HG02763 (cell line): ENCODE data around the gene REEP6.
"Not testable (repeated sequence)": the region's sequence is repeated elsewhere in the genome, so short reads cannot be mapped to it uniquely, and the experiment has no call there.

Experiments
- ATAC-seq: cut with Tn5 transposase; IDR thresholded peaks from one replicate; pipeline ENCODE4 v1.9.1; 2021; ENCODE audit warnings: mild to moderate bottlenecking, moderate library complexity; ENCODE audit not compliant: unreplicated experiment

Gene REEP6

DNA sequence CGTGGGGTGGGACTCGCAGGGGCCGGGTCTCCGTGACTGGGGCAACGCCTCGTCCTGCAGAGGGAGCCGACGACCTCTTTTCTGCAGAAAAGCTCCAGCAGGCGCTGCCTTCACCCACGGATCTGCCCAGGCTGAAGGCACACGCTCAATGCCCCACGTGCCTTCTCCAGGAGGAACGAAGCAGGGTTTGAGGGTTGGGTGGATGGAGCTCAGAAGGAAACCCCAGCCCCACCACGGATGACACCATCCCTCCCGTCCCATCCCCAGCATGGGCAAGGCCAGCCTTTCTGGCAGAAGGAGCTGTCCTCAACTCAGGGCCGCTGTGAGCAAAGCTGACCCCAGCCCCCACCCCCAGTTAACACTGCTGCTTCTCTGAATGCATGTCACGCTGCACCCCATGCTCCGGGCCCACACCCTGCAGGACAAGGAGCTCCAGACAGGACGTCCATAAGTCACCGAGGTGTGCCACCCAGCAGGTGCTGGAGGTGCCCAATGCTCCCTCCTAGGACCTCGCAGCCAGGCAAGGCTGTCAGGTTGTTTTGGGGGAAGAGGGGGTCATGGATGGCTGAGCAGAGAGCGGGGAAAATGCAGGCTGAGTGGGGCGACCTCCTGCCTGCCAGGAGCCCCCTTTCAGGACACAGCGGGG is 19.3 kb upstream of the REEP6 start:
- ATAC-seq: no peak

DNA sequence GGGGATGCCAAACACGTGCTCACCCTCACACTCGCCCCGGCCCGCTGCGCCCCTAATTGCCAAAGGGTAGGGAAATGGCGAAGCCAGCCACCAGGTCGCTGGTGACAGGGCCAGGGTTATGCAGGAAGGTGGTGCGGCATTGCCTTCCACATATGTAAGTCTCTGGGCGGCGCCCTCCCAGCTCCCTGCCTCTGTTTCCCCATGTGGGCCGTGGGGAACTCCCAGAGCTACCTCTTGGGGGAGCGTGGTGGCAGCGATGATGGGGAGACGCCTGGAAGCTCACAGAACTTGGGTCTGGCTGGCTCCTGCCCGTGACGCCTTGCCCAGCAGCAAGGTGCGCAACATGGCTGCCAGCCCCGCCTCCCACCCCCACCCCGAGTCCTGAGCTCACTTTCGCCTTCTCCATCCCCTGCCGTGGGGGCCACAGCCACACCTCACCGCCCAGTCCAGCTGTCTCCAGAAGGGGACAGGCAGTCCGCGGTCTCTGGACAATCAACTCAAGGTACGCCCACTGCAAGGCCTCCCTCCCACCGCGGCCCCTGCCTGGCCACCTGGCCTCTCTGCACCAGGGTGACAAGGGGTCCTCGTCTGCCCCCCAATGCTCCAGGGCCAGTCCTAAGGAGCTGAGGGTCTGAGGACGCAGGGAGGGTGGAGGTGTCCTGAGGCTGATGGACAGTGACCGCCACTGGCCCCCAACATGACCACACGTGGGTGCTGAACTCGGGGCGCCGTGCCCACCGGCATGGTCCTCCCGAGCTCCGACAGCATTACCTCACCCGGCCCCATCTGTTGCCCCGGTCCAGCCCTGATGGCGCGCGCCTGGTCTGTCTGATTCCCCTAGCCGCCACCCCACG is 18.5 kb upstream of the REEP6 start:
- no peak for ATAC-seq

DNA sequence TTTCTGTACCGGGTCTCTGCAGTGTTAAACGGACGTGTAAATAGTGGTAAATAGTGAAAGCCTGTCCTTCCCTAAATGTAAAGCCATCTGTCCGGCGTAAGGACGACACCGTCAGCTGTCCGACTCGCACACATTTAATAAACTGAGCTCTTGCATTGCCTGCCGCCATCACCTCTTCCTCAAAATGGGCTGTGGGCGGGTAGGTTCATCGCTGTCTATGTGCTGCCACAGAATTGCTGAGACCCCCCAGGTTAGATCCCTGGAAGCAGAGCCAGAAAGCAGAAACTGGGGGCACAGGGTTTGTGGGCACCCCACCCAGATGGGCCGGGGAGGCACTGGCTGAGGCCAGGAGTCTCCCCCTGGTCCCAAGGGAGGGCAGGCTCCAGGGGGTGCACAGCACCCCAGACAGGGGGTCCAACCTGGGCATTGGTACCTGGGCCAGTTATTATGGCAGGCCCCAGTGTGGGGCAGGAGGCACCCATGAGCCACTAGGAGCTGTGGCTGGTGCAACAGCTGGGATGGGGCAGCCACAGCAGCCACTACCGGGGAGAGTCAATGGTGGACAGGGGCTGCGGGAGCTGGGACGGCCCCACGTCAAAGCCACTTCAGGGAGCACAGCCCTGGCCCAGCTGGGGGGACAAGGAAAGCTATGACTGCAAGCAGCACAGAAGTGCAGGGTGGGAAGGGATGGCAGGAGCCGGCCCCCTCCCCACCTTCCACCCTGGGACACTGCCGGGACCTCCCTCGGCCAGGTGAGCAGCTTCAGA is 17.7 kb upstream of the REEP6 start:
- no peak for ATAC-seq

DNA sequence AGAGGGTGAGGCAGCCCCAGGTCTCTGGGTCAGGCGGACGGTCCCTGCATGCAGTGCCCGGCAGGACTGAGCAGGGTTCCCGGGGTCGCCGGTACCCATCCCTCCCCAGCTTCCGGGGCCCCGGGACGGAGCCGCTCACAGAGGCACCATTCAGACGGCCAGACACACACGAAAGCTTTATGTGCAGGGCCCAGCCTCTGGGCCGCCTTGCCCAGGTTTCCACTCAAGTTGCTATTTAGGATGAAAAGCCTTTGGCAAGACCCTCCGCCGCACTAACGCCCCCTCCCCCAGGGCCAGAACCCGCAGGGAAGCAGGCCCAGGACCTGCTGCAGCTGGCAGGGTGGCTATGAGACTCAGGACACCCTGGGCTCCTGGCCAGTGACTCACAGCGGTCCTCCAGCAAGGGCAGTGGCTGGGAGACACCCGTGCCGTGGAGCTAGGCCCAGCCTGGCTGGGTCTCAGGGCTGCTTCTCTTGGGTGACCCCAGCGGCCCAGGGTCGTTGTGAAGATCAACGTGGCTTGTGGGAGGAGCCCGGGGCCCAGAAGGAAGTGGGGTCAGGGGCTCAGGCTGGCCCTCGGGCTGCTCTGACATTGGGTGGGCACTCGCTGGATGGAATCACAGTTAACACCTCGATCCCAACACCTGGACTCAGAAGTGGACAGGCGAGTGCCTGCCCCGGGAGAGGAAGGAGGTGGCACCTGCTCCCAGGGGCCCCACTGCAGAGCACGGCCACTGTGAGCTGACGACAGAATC is 16.8 kb upstream of the REEP6 start:
- ATAC-seq: no peak

DNA sequence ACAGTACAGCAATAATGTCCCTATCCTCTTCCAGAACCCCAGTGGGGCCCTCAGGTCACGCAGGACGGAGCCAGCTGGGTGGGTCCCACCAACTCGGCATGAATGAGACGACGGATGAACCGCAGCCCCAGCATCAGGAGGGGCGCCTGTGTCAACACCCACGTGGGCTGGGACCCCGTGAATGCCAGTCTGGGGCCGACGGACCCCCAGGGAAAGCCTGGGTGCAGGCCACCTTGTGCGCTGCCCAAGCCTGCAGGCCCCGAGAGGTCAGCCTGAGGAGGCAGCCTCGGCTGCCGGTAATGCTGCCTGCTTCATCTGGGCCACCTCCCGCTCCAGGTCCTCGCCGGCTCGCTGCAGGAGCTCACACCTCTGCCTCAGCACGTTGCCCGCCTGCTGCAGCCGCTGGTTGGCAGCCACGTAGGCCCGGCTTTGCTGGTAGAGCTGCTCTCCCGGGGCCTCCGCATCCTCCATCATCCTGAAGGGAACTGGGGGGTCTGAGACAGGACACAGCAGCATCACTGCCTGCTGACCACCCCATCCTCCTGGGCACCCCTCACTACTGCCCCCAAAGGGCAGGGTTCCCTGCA is 16.1 kb upstream of the REEP6 start:
- ATAC-seq: no peak

DNA sequence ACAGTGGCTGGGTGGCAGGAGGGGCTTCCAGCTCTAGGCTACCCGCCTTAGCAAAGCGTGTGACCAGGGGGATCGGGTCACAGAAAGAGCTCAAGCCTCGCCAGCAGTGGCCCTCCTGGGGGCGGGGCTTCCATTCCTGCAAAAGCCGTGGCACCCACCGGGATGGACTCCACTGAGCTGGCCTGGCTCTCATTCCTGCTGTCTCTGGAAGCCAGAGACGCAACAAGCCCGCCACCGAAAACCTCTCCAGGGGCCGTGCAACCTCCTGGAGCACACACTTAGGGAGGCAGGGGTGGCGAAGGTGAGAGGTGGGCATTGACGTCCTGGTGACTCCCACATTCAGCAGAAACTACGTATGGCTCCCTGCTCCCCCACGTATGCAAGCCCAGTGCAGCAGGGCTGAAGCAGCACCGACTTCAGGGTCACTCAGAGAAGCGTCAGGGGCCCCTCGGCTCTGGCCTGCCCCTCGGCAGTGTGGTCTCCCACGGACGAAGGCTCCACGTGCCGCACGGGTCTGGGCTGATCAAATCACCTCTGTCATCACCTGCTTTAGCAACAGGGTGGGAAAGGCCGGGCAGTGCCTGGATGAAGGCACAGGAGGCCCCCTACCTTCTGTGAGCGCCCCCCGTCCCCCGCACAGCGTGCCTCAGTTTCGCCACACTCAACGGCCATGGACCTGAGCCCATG is 15.1 kb upstream of the REEP6 start:
- ATAC-seq: no peak

DNA sequence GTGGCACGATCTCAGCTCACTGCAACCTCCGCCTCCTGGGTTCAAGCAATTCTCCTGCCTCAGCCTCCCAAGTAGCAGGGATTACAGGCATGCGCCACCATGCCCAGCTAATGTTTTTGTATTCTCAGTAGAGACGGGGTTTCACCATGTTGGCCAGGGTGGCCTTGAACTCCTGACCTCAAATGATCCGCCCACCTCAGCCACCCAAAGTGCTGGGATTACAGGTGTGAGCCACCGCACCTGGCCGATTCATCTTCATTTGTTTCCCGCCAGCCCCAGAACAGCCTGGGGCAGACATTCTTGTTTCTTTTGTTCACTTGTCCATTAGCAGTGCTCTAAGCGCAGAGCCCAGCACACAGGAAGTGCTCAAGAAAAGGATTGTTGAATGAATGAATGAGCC is 13.9 kb upstream of the REEP6 start:
- ATAC-seq: not testable (repeated sequence)

DNA sequence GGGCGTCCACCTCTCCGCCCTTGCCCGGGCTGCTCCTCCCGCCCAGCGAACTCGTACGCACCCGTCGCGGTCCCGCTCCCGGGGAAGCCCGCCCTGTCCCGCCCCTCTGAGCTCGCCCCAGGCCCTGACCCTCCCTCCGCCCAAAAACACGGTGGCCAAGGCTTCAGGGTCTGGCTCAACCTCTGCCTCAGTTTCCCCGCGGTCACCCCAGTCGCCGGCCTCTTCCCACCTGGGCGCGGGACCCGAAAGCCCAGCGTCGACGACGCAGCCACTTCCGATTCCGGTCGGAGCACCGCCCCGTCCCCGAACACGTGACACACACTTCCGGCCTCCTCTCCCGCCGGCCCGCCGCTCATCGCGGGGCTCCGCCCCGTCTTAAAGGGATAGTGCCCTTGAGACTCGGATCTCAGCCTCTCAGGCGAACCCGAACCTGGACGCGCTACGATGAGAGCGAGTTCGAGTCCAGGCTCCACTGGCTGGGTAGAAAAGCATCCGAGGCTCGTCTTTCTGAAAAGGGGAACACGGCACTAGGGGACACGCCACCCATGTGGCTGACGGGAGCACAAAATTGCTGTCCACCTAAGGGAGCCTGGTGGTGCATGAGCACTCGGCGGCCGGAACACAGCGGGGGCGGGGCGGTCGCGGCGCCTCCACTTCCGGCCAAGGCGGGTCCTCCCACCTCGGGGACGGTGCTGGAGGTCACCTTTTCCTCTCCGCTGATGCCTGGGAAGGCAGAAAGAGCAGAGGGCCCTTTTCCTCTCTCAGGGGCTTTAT is 11.9 kb upstream of the REEP6 start, which contains the start of gene C19orf25:
Gene C19orf25 (minus strand): TSS at position 282 of the 774 bp plus-strand sequence. CDS start 312 bp downstream, outside the sequence.
- peak; percentile 89 for ATAC-seq

DNA sequence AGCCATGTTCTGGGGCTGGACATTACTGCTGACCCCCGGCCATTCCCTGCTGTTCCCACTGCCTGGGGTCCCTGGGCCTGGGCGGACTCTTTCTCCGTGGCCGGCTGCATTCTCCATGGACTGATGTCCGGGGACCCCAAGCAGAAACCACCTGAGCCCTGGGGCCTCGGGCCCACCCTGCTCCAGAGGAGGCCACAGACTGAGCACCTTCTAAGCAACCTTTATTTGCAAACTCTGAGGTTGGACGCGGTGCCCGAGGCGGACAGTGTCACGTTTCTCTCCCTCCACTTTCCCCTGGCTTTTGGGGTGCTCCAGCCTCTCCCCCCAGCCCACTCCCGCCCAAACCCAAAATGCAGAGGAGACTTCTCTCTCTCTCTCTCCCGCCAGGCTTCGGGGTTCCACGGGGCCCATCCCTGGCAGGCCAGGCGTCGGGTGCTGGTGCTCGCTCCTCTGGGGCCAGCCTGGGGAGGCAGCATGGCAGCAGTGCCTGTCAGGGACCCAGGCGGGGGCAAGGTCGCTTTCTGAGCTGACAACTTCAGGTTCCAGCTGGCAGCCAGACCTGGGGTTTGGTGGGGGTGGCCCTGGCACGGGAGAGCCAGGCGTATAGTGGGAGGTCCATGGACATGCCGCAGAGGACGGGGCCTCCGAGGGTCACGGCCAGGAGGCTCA is 9.6 kb upstream of the REEP6 start:
- no peak for ATAC-seq

DNA sequence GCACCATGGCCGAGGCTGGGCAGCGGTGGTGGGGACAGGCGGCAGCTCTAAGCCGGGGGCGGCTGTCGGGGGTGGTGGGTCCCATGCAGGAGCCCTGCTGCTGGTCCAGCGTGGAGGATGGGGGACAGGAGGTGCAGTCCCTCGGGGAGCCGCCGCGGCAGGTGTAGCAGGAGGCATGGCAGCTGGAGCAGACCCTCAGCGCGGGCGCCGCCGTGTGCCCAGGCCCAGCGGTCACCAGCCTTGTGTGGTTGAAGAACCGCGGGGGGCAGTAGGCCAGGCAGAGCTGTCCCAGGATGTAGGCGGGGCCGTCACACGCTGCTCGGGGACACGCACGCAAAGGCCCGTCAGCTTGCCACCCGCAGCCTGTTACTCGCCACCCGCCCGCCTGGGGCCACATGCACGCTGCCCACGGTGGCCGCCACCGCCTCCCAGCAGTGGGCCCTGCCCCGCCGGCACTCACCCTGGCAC is 9.1 kb upstream of the REEP6 start:
- ATAC-seq: no peak

DNA sequence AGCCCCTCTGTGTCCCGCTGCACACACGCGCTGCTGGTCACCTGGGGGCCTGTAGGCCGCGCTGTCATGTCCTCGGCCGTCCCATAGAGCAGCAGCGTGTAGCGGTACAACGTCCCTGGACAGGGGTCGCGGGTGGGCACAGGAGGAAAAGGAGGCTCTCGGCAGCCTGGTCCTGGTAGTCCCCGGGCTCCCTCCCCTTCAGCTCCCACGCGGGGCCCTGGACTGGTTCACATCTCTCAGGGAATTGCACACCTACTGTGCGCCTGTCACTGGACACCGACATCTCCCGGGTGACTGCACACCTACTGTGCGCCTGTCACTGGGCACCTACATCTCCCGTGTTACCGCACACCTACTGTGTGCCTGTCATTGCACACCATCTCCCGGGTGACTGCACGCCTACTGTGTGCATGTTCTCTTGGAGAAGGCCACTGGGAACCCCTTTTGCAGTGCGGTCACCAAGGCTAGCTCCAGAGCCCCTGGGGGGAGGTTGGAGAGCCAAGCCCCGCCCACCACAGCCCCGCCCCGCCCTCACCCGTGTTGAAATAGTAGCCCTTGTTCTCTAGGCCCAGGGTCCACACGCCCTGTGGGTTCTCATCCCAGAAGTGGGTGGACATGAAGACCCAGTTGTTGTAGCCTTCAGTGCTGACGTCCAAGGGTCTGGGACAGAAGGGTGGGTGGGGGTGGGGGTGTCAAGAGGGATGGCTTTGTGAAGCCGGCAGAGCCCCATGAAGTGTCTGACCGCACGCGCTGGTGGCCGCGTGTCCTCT is 8.4 kb upstream of the REEP6 start:
- ATAC-seq: no peak

DNA sequence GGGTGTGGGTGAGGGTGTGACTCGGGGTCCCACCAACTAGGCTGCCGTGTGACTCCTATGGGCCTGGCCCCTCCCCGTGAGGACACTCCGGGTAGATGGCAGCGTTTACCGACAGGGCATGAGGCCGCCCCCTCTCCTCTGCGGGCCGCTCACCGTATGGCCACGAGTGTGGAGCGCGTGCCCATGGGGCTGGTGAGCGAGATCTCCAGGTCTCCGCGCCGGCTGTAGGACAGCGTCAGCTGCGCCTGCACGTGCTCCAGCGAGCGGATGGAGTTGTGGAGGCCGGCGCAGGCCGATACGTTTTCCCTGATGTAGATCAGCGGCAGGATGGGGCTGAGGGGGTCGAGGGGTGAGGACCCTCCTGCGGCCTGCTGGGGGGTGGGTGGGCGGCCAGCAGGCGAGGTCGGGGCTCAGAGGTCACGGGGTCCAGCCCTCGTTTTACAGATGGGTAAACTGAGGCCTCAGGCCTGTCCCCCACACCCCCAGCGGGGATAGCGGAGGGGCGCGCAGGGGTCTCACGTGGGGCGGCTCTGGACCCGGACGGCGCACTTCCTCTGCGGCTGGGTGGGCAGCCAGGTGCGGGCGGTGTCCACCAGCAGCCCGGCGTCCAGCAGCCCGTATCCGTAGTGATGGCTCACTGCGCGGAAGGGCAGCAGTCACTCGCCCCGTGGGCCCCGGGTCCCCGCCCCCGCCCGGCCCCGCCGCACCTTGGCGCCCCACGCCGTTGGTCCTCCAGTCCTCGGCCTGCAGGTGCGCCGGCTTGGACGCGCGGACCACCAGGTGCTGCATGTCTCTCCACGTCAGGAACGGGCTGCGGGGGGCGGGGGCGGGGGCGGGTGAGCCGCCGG is 7.6 kb upstream of the REEP6 start:
- ATAC-seq: no peak

DNA sequence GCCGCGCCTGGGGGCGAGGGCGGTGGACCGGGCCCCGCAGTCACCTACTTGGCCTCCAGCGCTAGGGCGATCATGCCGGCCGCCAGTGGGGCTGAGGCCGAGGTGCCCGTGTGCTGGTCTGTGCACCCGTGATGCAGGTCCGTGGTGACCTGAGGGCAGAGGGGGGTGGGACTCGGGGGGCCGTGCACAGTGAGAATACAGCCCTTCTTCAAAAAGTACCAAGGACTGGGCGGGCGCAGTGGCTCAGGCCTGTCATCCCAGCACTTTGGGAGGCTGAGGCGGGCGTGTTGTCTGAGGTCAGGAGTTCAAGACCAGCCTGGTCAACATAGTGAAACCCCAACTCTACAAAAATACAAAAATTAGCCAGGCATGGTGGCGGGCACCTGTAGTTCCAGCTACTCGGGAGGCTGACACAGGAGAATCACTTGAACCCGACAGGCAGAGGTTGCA is 7.0 kb upstream of the REEP6 start:
- no peak for ATAC-seq

DNA sequence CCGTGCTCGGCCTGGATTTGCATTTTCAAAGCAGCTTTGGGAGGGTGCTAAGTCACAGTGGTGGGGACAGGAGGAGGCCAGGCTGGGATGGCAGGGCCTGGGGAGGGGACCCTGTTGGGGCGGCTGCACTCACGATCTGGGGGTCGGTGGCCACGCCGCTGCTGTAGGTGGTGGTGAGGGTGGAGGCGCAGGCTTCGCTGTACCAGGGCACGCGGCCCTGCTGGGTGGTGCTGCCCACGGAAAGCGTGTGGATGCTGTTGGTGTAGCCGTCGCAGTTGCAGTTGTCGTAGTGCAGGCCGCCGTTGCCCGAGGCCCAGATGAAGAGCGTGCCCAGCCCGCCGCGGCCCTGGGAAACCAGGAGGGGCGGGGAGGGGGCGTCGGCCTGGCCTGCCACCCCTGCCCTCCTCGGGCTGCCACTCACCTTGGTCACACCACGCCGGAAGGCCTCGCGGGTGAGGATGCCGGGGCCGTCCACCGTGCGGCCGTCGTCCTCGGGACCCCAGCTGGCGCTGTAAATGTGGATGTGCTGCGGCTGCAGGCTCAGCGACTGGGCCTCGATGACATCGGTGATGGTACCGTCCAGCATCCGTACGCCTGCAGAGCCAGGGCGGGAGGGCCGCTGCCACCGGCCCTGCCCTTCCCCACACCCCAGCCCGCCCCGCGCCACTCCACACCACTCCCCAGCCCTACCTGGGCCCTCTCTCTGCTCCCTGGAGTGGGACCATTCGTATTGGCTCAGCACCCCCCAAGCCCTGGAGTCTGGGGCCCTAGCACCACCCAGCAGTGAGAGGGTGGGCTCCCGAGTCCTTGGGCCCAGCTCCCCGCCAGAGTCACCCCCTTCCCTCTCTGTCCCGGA is 4.0 kb upstream of the REEP6 start:
- ATAC-seq: no peak

DNA sequence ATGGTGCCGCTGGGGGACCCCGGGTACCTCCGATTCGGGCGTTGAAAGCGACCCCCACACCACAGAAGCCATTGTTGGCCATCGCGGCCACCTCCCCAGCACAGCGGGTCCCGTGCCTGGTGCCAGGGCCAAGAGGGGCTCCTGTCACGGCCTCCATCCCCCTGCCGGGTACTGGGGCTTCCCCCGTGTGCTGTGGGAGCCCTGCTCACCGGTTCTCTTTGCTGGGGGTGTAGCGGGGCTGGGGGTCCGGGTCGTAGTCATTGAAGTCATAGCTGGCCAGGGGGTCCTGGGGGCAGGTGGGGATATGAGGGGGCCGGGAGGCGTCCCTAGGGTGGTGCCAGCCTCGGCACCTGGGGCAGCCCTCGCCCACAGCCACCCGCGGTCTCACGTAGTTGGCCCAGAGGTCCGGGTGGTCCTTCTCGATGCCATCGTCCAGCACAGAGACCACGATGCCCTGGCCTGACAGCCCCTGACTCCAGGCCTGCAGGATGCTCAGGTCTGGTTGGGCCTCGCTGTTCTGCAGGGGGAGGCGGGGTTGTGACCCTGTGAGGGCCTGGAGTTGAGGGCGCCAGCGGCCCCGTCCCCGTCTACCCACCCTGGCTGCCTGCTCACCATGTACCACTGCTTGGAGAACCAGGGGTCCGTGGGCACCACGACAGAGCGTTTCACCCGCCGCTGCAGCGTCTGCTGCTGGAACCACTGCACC is 3.3 kb upstream of the REEP6 start:
- no peak for ATAC-seq
